ENCODE results near the gene PTK7. TPM values are rescaled to one million over a fixed set of nuclear protein-coding genes. Genes with fewer than 3 reads are reported as not detected.

Gene PTK7
- total RNA-seq, 3 donors from 2014 or later = 7.0 to 57.1 (median 52.1) TPM

DNA sequence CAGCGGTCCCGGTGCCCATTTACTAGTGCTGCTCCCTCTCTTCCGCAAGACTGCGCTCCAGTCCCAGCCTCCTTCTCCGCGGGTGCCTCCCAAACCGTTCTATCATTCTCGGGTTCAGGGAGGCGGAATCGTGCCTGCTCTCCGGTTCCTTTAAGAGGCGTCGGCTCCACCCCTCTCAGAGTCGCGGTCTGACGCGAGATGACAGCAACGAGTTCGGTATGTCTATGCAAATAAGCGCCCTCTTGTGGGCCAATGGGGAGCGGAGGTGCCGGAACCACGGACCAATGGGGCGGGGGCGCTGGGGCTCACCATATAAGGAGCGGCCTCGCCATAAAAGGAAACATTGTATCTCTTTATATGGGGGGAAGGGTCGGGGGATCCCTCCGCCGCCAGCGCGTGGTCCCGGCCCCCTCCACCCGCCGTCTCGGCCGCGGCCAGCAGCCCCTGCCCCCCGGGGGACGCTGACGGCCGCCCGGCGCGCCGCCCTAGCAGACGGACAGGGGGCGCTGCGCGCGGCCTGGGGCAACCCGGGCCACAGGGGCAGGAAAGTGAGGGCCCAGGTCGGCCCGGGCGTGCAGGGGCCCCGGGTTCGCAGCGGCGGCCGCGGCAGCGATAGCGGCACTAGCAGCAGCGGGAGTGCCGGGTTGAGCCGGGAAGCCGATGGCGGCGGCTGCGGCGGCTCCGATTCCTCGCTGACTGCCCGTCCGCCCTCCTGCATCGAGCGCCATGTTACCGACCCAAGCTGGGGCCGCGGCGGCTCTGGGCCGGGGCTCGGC lies 95.0 kb downstream of the PTK7 start, which contains the start of gene SRF:
TSS of gene SRF (plus strand) at position 339 of the 776 bp plus-strand sequence. CDS start at position 727, 388 bp downstream.
- Histone ChIP-seq H3K27ac (peak within 1 kb of the TSS; percentile 99 to 100), H3K9me3 (no peaks in the 10 kb centered on the region), H3K27me3 (no peaks in the 10 kb centered on the region), H3K36me3 (no peaks in the 10 kb centered on the region), H3K4me1 (peaks cover 11 to 24% of the 10 kb centered on the region in 2 donors), H3K4me3 (peak within 1 kb of the TSS; percentile 97 to 100 (median 97))
- DNase-seq (ENCODE audit: low spot score in 2 of 2) = peak; percentile 99 to 100
- intact Hi-C loops (cut with DNase I; ENCODE audit: low total_unique reads) = no loop called here
- TF ChIP-seq POLR2AphosphoS5 (IDR thresholded peaks at IDR 0.05) = peak; percentile 71 to 93 (median 74)
- TF ChIP-seq POLR2A (IDR thresholded peaks at IDR 0.05) = peak; percentile 49
- TF ChIP-seq, protein P1, sequence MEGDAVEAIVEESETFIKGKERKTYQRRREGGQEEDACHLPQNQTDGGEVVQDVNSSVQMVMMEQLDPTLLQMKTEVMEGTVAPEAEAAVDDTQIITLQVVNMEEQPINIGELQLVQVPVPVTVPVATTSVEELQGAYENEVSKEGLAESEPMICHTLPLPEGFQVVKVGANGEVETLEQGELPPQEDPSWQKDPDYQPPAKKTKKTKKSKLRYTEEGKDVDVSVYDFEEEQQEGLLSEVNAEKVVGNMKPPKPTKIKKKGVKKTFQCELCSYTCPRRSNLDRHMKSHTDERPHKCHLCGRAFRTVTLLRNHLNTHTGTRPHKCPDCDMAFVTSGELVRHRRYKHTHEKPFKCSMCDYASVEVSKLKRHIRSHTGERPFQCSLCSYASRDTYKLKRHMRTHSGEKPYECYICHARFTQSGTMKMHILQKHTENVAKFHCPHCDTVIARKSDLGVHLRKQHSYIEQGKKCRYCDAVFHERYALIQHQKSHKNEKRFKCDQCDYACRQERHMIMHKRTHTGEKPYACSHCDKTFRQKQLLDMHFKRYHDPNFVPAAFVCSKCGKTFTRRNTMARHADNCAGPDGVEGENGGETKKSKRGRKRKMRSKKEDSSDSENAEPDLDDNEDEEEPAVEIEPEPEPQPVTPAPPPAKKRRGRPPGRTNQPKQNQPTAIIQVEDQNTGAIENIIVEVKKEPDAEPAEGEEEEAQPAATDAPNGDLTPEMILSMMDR (IDR thresholded peaks at IDR 0.05) = peak in 2 of 3 donors; percentile 33 to 82

GRCh38 chr6:43171707-43172103 lies 95.6 kb downstream of the PTK7 start:
- no peak for DNase-seq (ENCODE audit: low spot score in 2 of 2)
- peak overlapping the region; percentile 97 to 100 (median 97) for H3K4me3 ChIP-seq
- H3K27ac ChIP-seq = peak overlapping the region; percentile 99 to 100
- no peaks in the 10 kb centered on the region for H3K27me3 ChIP-seq
- intact Hi-C loops (cut with DNase I; ENCODE audit: low total_unique reads) = no loop called here
- H3K36me3 ChIP-seq = no peaks in the 10 kb centered on the region
- no peaks in the 10 kb centered on the region for H3K9me3 ChIP-seq
- TF ChIP-seq POLR2AphosphoS5 (IDR thresholded peaks at IDR 0.05) = no peak
- no peak for TF ChIP-seq POLR2A (IDR thresholded peaks at IDR 0.05)
- TF ChIP-seq, protein P1 (IDR thresholded peaks at IDR 0.05) = no peak
- peaks cover 11 to 24% of the 10 kb centered on the region in 2 donors for H3K4me1 ChIP-seq

GRCh38 chr6:43172104-43173007 lies 96.2 kb downstream of the PTK7 start:
- peak overlapping the region; percentile 99 to 100 for H3K27ac ChIP-seq
- DNase-seq (ENCODE audit: low spot score in 2 of 2) = peak; percentile 59 to 77
- H3K4me3 ChIP-seq = peak overlapping the region; percentile 97 to 100 (median 97)
- no peaks in the 10 kb centered on the region for H3K9me3 ChIP-seq
- no peak for TF ChIP-seq POLR2A (IDR thresholded peaks at IDR 0.05)
- TF ChIP-seq, protein P1 (IDR thresholded peaks at IDR 0.05) = no peak
- TF ChIP-seq POLR2AphosphoS5 (IDR thresholded peaks at IDR 0.05) = peak in 1 of 3 donors; percentile 35
- peaks cover 11 to 24% of the 10 kb centered on the region in 2 donors for H3K4me1 ChIP-seq
- H3K36me3 ChIP-seq = no peaks in the 10 kb centered on the region
- intact Hi-C loops (cut with DNase I; ENCODE audit: low total_unique reads) = no loop called here
- H3K27me3 ChIP-seq = no peaks in the 10 kb centered on the region

DNA sequence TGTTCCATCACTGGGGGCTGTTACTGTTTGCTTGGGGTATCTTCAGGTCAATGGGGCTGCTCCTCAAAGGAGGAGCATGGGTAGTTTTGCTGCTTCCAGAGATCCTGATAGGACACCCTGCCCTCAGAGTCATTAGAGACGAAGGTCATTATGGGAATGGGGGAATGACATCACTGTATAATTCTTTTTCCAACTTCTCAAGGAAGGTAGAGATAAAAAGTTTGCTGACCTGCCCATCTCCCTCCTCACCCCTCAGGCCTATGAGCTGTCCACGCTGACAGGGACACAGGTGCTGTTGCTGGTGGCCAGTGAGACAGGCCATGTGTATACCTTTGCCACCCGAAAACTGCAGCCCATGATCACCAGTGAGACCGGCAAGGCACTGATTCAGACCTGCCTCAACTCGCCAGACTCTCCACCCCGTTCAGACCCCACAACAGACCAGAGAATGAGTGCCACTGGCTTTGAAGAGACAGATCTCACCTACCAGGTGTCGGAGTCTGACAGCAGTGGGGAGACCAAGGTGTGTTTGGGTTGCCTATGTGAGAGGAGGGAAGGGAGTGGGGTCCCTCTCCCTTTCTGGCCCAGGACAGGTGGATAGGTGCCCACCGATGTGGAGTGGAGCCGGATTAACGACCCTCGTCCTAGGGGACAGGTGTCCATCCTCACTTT lies 97.6 kb downstream of the PTK7 start:
- Histone ChIP-seq H3K4me1 (peaks cover 11 to 24% of the 10 kb centered on the region in 2 donors), H3K27me3 (no peaks in the 10 kb centered on the region), H3K27ac (peak overlapping the region; percentile 99 to 100), H3K36me3 (no peaks in the 10 kb centered on the region), H3K9me3 (no peaks in the 10 kb centered on the region), H3K4me3 (peak overlapping the region; percentile 46 to 100 (median 97))
- intact Hi-C loops (cut with DNase I; ENCODE audit: low total_unique reads) = no loop called here
- no peak for TF ChIP-seq POLR2A (IDR thresholded peaks at IDR 0.05)
- TF ChIP-seq, protein P1 (IDR thresholded peaks at IDR 0.05) = no peak
- no peak for TF ChIP-seq POLR2AphosphoS5 (IDR thresholded peaks at IDR 0.05)
- DNase-seq (ENCODE audit: low spot score in 2 of 2) = no peak
